ENCODE results near the gene SFTPB.

SFTPB gene

GRCh38 chr2:85706599-85707296, 38.7 kb upstream of the SFTPB start:
- TF ChIP-seq ZNF274 (IDR thresholded peaks at IDR 0.05; ENCODE audit: low read depth, low read length): no peak
- H3K4me3 ChIP-seq (ENCODE audit: low read length): no peak overlapping the region

GRCh38 chr2:85706063-85706462, 38.1 kb upstream of the SFTPB start:
- no peak overlapping the region for H3K4me3 ChIP-seq (ENCODE audit: low read length)
- TF ChIP-seq ZNF274 (IDR thresholded peaks at IDR 0.05; ENCODE audit: low read depth, low read length): no peak

- no peak overlapping the region for H3K4me3 ChIP-seq (ENCODE audit: low read length)
- no peak for TF ChIP-seq ZNF274 (IDR thresholded peaks at IDR 0.05; ENCODE audit: low read depth, low read length)
These were observed 37.7 kb upstream of the SFTPB start for GRCh38 chr2:85705680-85706039.

DNA sequence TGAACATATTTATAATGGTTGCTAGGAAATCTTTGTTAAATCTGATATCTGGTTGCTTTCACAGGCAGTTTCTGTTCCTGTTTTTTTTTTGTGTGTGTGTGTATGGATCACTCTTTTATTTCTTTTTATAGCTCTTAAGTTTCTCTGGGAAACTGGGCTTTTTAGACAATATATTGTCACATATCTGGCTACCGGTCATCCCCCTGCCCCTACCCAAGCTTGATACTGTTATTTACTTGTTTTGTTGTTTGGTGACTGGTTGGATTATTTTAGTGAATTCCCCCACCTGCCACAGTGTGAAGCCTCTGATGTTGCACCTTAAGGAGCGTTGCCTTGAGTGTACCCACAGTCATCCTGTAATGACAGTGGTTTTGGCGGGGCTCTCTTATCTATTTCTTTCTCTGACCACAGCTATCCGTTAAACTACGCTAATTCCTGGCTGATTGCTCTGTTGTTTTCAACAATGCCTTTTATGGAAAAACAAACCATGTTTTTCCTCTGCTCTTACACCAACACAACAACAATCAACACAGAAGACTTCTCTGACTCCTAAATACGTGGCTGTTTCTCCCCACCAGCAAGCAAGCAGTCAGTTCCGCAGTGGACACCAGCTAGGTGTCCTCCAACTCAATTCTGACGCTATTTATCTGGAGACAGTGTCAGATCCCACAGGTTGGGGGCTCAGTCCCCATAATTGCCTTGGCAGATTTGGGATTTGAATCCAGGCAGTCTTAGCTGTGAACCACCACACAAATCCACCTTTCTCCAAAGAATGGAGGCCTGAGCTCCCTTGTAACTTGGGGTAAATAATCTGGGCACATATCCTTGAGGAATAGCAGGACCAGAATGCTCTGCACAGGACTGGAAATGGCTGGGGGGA, 37.0 kb upstream of the SFTPB start:
- no peak for TF ChIP-seq ZNF274 (IDR thresholded peaks at IDR 0.05; ENCODE audit: low read depth, low read length)
- H3K4me3 ChIP-seq (ENCODE audit: low read length): no peak overlapping the region; the same call in 1 of the 2 replicates

- no peak for TF ChIP-seq ZNF274 (IDR thresholded peaks at IDR 0.05; ENCODE audit: low read depth, low read length)
- no peak overlapping the region for H3K4me3 ChIP-seq (ENCODE audit: low read length)
These were observed 36.0 kb upstream of the SFTPB start for GRCh38 chr2:85704038-85704437.

GRCh38 chr2:85703329-85703728, 35.3 kb upstream of the SFTPB start:
- H3K4me3 ChIP-seq (ENCODE audit: low read length): no peak overlapping the region
- no peak for TF ChIP-seq ZNF274 (IDR thresholded peaks at IDR 0.05; ENCODE audit: low read depth, low read length)

DNA sequence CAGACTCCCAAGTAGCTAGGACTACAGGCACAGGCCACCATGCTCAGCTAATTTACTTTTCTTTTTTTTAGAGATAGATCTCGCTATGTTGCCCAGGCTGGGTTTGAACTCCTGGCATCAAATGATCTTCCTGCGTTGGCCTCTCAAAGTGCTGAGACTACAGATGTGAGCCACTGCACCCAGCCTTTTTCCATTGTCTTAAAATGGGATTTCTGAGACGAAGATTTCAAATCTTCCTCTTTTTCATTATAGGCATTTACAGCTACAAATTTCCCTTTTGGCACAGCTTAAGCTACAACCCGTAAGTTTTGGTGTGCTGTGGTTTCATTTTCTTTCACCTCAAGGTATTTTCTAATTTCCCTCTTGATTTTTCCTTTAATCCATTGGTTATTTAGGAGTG, 34.8 kb upstream of the SFTPB start:
- H3K4me3 ChIP-seq (ENCODE audit: low read length): no peak overlapping the region
- no peak for TF ChIP-seq ZNF274 (IDR thresholded peaks at IDR 0.05; ENCODE audit: low read depth, low read length)

DNA sequence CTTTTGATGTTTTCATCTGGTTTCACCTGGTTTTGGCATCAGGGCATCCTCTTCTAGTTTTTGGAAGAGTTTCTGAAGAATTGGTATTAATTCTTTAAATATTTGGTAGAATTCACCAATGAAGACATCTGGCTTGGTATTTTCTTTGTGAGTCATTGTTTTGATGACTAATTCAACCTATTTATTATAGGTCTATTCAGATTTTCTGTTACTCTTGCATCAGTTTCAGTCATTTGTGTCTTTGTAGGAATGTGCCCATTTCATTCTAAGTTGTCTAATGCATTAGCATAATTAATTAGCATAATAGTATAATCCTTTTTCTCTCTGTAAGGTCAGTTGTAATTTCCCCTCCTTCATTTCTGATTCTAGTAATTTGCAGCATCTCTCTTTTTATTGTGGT, 34.2 kb upstream of the SFTPB start:
- TF ChIP-seq ZNF274 (IDR thresholded peaks at IDR 0.05; ENCODE audit: low read depth, low read length): no peak
- no peak overlapping the region for H3K4me3 ChIP-seq (ENCODE audit: low read length)

GRCh38 chr2:85699325-85699724, 31.3 kb upstream of the SFTPB start:
- TF ChIP-seq ZNF274 (IDR thresholded peaks at IDR 0.05; ENCODE audit: low read depth, low read length): no peak

GRCh38 chr2:85698880-85699254, 30.9 kb upstream of the SFTPB start:
- TF ChIP-seq ZNF274 (IDR thresholded peaks at IDR 0.05; ENCODE audit: low read depth, low read length): no peak
- no peak overlapping the region for H3K4me3 ChIP-seq (ENCODE audit: low read length)

More at GRCh38 chr2:85699325-85699724, 31.3 kb upstream of the SFTPB start:
- no peak overlapping the region for H3K4me3 ChIP-seq (ENCODE audit: low read length)

DNA sequence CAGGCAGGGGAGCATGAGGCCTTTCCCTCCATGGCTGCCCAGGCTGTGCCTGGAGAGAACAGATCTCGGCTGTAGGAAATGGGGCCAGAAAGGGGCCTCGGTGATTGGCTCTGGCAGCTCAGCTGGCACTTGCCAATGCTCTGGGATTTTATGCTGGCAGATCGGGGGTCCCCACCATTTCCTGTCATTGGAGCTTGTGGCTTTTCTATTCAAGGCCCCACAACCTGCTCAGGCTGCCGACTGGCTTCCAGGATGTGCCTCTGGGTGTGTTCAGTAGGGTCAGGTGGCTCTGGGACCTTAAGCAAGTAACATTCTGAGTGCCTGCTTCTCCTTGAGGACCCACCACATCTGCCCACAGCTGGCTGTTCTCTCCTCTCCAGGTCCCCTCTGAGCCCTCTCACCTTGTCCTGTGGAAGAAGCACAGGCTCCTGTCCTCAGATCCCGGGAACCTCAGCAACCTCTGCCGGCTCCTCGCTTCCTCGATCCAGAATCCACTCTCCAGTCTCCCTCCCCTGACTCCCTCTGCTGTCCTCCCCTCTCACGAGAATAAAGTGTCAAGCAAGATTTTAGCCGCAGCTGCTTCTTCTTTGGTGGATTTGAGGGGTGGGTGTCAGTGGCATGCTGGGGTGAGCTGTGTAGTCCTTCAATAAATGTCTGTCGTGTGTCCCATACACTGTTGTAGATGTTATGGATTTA, 30.3 kb upstream of the SFTPB start:
- H3K4me3 ChIP-seq (ENCODE audit: low read length): no peak overlapping the region
- TF ChIP-seq ZNF274 (IDR thresholded peaks at IDR 0.05; ENCODE audit: low read depth, low read length): no peak

GRCh38 chr2:85697716-85698115, 29.7 kb upstream of the SFTPB start:
- TF ChIP-seq ZNF274 (IDR thresholded peaks at IDR 0.05; ENCODE audit: low read depth, low read length): no peak
- H3K4me3 ChIP-seq (ENCODE audit: low read length): no peak overlapping the region

GRCh38 chr2:85697096-85697495, 29.1 kb upstream of the SFTPB start:
- TF ChIP-seq ZNF274 (IDR thresholded peaks at IDR 0.05; ENCODE audit: low read depth, low read length): no peak
- H3K4me3 ChIP-seq (ENCODE audit: low read length): no peak overlapping the region

Data from GM08714 (cell line).